HG02763 (cell line): ENCODE data around the gene IDE.
"Not testable (repeated sequence)": the region's sequence is repeated elsewhere in the genome, so short reads cannot be mapped to it uniquely, and the experiment has no call there.

Experiments used
- ATAC-seq: cut with Tn5 transposase; IDR thresholded peaks from one replicate; pipeline ENCODE4 v1.9.1; 2021; ENCODE audit warnings: mild to moderate bottlenecking, moderate library complexity; ENCODE audit not compliant: unreplicated experiment

IDE gene

DNA sequence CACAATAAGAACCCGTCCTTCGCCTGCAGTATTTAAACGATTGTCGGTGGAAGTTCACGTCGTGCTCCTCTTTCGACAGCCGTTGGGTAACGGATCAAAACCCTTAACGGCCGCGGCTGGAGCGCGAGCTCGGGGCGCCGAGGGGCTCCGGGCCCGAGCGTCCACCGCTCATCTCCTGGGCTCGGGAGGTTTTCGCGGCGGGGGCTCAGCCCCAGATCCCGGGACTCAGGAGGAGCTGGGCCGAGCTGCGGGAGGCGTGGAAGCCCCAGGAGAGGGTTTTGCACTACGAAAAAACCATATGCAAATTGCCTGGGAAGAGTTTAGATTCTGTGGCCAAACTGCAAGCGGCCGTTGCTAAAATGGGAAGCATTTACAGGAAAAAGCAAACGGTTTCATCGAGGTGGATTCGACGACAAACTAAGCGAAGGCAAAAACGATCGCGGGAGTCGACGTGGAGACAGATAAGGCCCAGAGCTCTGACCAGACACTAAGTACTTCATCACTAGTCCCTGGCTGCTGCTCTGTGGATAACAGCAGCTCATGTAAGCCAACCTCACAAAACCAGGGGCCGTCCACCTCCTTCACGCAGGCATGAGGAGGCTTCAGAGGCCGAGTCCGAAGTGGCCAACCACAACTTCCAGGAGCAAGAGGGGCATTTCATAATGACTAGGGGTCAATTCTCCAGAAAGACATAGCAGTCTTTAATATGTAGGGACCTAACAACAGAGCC lies 153.2 kb downstream of the IDE start:
- ATAC-seq: no peak

- ATAC-seq: no peak
Observed at GRCh38 chr10:92419740-92420545, 153.9 kb downstream of the IDE start.

DNA sequence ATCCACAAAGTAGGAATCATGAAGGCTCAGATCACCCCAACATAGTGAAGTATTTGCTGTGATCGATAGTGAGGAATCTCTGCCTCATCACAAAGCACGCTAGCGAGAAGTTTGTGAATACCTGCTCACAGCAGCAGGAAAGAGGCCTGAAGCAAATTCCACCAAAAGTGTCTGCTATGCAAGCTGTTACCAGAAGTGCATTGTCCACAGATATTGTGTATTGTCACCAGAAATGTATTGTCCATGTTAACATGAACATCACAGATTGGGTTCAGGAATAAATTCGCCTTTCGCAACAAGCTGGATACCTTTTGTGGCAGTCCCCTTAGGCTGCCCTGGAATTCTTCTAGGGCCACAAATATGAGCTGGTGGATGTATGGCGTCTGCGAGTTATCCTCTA lies 155.0 kb downstream of the IDE start:
- ATAC-seq: no peak

- no peak for ATAC-seq
Observed at GRCh38 chr10:92418221-92418620, 155.7 kb downstream of the IDE start.

GRCh38 chr10:92413519-92413918 lies 160.4 kb downstream of the IDE start:
- no peak for ATAC-seq

- no peak for ATAC-seq
Observed at GRCh38 chr10:92413011-92413410, 160.9 kb downstream of the IDE start.

- no peak for ATAC-seq
Observed at GRCh38 chr10:92411406-92411805, 162.5 kb downstream of the IDE start.

DNA sequence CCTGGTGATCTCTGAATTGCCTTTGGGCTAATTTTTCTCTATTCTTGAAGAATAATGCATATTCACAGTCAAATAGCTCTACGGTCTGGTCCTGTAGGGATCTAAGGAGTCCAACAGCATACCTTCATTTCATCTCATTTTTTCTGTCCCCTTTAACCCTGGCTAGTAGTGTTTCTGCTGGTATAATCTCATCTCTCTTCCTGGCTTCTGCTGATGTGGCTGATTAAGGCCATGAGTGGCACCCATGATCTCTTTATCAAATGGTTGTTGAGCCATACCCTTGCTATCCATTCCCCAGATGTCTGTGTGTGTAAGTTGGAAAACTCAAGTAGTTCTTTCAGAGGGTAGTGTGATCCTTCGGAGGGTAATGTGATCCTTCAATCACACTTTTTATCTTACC lies 163.4 kb downstream of the IDE start:
- no peak for ATAC-seq

- ATAC-seq: no peak
Observed at GRCh38 chr10:92408017-92408361, 165.9 kb downstream of the IDE start.

- ATAC-seq: no peak
Observed at GRCh38 chr10:92407305-92408016, 166.4 kb downstream of the IDE start.

DNA sequence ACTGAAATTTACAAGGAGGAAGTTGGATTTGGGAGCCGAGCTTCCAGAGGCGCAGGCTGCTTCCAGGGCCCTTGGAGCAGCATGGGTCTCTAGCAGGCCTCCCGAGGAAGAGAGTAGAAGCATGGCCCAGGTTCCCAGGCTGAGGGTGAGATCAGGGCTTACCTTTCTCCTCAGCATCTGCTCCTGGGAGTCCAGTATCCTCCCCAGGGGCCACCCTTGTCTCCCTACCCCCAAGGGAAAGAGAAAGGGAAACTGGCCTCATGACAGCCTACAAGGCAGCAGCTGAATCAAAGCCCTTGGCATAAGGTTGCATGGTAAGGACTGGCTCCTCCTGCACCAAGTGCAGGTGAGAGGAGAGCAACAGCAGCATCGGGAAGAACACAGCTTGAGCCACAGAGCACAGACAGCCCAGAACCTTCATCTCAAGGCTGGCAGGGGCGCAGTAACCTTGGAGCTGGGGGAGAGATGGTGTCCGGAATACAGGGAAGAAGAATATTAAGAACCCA lies 168.4 kb downstream of the IDE start:
- no peak for ATAC-seq

GRCh38 chr10:92404612-92405418 lies 169.1 kb downstream of the IDE start:
- ATAC-seq: no peak

GRCh38 chr10:92402234-92402633 lies 171.7 kb downstream of the IDE start:
- not testable (repeated sequence) for ATAC-seq
